ENCODE data around the gene TOGARAM2.

- TF ChIP-seq CTCF (conservative IDR thresholded peaks at IDR 0.05; ENCODE audit: low read depth, low read length) = no peak
- TF ChIP-seq EZH2 (IDR thresholded peaks at IDR 0.05; ENCODE audit: borderline replicate concordance, low read depth, low read length, poor library complexity, severe bottlenecking) = no peak
Observed at GRCh38 chr2:28955467-28955866, 25.6 kb upstream of the TOGARAM2 start.

Data from A673 (cell line).